PC-3 (cell line): ENCODE results near the gene RPS15.

Experiments used
- EZH2 ChIP-seq: fragments of 300-600 bp; sonication (generic); IDR thresholded peaks from one replicate; pipeline ENCODE4 v1.6.1; 2017; ENCODE audit warnings: antibody characterized with exemption, mild to moderate bottlenecking, low read length; ENCODE audit not compliant: unreplicated experiment
- TF ChIP-seq, protein P1 (sequence below): fragments of 300-600 bp; sonication (generic); conservative IDR thresholded peaks from 2 replicates; pipeline ENCODE4 v1.5.1; 2017; ENCODE audit warnings: antibody characterized with exemption, low read depth, mild to moderate bottlenecking, low read length

DNA sequence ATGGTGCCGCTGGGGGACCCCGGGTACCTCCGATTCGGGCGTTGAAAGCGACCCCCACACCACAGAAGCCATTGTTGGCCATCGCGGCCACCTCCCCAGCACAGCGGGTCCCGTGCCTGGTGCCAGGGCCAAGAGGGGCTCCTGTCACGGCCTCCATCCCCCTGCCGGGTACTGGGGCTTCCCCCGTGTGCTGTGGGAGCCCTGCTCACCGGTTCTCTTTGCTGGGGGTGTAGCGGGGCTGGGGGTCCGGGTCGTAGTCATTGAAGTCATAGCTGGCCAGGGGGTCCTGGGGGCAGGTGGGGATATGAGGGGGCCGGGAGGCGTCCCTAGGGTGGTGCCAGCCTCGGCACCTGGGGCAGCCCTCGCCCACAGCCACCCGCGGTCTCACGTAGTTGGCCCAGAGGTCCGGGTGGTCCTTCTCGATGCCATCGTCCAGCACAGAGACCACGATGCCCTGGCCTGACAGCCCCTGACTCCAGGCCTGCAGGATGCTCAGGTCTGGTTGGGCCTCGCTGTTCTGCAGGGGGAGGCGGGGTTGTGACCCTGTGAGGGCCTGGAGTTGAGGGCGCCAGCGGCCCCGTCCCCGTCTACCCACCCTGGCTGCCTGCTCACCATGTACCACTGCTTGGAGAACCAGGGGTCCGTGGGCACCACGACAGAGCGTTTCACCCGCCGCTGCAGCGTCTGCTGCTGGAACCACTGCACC, 49.5 kb downstream of the RPS15 start:
- TF ChIP-seq, protein P1, sequence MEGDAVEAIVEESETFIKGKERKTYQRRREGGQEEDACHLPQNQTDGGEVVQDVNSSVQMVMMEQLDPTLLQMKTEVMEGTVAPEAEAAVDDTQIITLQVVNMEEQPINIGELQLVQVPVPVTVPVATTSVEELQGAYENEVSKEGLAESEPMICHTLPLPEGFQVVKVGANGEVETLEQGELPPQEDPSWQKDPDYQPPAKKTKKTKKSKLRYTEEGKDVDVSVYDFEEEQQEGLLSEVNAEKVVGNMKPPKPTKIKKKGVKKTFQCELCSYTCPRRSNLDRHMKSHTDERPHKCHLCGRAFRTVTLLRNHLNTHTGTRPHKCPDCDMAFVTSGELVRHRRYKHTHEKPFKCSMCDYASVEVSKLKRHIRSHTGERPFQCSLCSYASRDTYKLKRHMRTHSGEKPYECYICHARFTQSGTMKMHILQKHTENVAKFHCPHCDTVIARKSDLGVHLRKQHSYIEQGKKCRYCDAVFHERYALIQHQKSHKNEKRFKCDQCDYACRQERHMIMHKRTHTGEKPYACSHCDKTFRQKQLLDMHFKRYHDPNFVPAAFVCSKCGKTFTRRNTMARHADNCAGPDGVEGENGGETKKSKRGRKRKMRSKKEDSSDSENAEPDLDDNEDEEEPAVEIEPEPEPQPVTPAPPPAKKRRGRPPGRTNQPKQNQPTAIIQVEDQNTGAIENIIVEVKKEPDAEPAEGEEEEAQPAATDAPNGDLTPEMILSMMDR: no peak
- TF ChIP-seq EZH2: no peak
